HFFc6 (cell line): ENCODE data around the gene DDB1. TPM values are rescaled to one million over a fixed set of nuclear protein-coding genes. Genes with fewer than 3 reads are reported as not detected.

Experiments used
- DNase-seq: peaks from one replicate; pipeline ENCODE4 v3.0.0-alpha.2; 2018
- H3K27ac Mint-ChIP-seq: 2 replicates; pipeline ENCODE4 v1.8.0; 2020; ENCODE audit warnings: mild to moderate bottlenecking, mixed read lengths
- H3K27me3 Mint-ChIP-seq: 2 replicates; pipeline ENCODE4 v1.8.0; 2021; ENCODE audit warnings: mild to moderate bottlenecking, moderate library complexity, mixed read lengths; ENCODE audit not compliant: insufficient read depth
- H3K36me3 Mint-ChIP-seq: 2 replicates; pipeline ENCODE4 v1.8.0; 2021; ENCODE audit warnings: low read depth, mixed read lengths
- H3K4me1 Mint-ChIP-seq: 2 replicates; pipeline ENCODE4 v1.8.0; 2020; ENCODE audit warnings: low read depth, mixed read lengths
- H3K4me3 Mint-ChIP-seq: 2 replicates; pipeline ENCODE4 v1.8.0; 2020; ENCODE audit warnings: mild to moderate bottlenecking, moderate library complexity, mixed read lengths
- H3K9me3 Mint-ChIP-seq: 2 replicates; pipeline ENCODE4 v1.8.0; 2020; ENCODE audit warnings: mild to moderate bottlenecking, mixed read lengths
- total RNA-seq, 6 experiments: library from RNA; stranded (reverse); fragmentation: NEBNext Ultra II Directional; extraction: Animal tissue kit (Norgen Biotek cat#: 25700); gene quantifications; 2 replicates in 1 of 6; 3 replicates in 5 of 6; pipeline ENCODE4 v1.2.3, GENCODE V29; 2021
- TF ChIP-seq, protein P1 (sequence below): fragments of 200-600 bp; sonication (generic); IDR thresholded peaks from 2 replicates; pipeline ENCODE4 v1.5.0; 2021; ENCODE audit warnings: antibody characterized with exemption, mild to moderate bottlenecking

The DDB1 gene
- total RNA-seq, 6 experiments from 2014 or later: 241 to 285 (median 267) TPM

DNA sequence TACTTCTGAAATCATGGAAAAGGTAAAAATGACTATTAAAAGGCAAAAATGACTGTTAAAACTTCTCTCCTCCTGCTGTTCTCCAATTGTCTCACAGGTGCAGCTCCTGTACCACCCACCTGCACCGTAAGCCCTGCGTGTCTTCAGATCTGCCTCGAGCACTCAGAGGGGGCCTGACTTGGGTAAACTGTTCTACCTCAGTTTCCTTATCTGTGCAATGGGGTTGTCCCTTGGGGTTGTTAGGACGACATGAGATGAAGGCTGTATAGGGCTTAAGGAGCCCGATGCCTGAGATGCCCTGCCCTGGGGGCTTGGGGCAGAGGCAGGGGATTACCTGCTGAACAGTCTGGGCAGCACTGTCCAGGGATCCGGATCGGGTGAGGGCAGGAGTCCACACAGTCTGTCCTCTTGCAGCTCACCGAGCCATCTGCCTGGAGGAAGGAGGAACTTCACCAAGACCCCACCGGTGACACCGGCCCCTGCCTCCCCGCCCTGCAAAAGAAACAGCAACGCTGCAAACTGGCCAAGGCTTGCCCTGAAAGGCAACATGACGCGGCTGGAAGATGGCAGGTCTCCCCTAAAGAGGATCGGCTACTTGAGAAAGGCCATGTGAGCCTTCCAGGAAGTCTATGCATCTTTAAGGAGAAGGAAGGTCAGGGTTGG is 64.2 kb downstream of the DDB1 start:
- H3K27me3 Mint-ChIP-seq: no peaks in the 10 kb centered on the region; the same call in 1 of the 2 replicates
- H3K9me3 Mint-ChIP-seq: no peaks in the 10 kb centered on the region
- no peak overlapping the region for H3K27ac Mint-ChIP-seq
- TF ChIP-seq, protein P1, sequence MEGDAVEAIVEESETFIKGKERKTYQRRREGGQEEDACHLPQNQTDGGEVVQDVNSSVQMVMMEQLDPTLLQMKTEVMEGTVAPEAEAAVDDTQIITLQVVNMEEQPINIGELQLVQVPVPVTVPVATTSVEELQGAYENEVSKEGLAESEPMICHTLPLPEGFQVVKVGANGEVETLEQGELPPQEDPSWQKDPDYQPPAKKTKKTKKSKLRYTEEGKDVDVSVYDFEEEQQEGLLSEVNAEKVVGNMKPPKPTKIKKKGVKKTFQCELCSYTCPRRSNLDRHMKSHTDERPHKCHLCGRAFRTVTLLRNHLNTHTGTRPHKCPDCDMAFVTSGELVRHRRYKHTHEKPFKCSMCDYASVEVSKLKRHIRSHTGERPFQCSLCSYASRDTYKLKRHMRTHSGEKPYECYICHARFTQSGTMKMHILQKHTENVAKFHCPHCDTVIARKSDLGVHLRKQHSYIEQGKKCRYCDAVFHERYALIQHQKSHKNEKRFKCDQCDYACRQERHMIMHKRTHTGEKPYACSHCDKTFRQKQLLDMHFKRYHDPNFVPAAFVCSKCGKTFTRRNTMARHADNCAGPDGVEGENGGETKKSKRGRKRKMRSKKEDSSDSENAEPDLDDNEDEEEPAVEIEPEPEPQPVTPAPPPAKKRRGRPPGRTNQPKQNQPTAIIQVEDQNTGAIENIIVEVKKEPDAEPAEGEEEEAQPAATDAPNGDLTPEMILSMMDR: no peak
- DNase-seq: no peak
- no peak overlapping the region for H3K4me3 Mint-ChIP-seq
- H3K36me3 Mint-ChIP-seq: no peaks in the 10 kb centered on the region; the same call in 1 of the 2 replicates
- peaks cover 15% of the 10 kb centered on the region for H3K4me1 Mint-ChIP-seq

DNA sequence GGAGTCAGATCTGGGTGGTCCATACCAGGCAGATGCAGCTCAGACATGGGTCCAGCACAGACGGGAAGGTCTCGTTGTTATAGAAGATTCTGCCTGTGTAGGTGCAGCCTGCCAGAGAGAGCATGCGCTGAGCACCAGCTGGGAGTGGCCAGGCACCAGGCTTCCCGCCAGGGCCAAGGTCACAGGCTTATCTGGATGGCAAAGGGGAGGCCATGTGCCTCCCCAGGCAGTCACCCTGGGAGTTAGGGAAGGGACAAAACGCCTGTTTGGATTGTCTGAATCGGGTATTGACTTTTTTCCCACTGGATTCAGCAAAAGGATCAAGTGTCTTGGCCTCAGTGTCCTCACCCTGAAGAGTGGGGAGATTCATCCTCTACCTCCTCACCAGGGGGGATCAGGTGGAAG is 65.5 kb downstream of the DDB1 start:
- Mint-ChIP-seq H3K36me3 (no peaks in the 10 kb centered on the region; the same call in 1 of the 2 replicates), H3K9me3 (no peaks in the 10 kb centered on the region), H3K4me3 (no peak overlapping the region), H3K4me1 (peaks cover 15% of the 10 kb centered on the region), H3K27me3 (no peaks in the 10 kb centered on the region; the same call in 1 of the 2 replicates), H3K27ac (no peak overlapping the region)
- TF ChIP-seq, protein P1: no peak
- DNase-seq: no peak

DNA sequence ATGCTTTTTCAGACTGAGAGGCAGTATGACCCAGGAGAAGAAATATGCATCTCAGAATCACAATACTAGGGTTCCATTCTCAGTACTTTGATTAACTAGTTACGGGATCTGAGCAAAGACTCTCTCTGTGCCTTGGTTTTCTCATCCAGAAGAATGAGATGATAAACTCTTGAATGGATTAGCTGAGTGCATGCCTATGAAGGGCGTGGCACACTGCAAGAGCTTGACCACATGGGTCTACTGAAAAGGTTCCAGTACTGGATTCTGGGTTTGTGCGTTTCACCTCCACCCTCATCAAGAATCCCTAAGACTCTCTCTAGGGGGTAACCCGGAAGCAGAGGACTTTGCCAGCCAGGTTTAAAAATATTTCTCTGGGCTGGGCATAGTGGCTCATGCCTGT is 66.3 kb downstream of the DDB1 start:
- no peak overlapping the region for H3K27ac Mint-ChIP-seq
- H3K4me3 Mint-ChIP-seq: no peak overlapping the region
- DNase-seq: no peak
- H3K9me3 Mint-ChIP-seq: no peaks in the 10 kb centered on the region
- no peaks in the 10 kb centered on the region; the same call in 1 of the 2 replicates for H3K36me3 Mint-ChIP-seq
- peaks cover 15% of the 10 kb centered on the region for H3K4me1 Mint-ChIP-seq
- no peaks in the 10 kb centered on the region; the same call in 1 of the 2 replicates for H3K27me3 Mint-ChIP-seq
- TF ChIP-seq, protein P1: no peak

DNA sequence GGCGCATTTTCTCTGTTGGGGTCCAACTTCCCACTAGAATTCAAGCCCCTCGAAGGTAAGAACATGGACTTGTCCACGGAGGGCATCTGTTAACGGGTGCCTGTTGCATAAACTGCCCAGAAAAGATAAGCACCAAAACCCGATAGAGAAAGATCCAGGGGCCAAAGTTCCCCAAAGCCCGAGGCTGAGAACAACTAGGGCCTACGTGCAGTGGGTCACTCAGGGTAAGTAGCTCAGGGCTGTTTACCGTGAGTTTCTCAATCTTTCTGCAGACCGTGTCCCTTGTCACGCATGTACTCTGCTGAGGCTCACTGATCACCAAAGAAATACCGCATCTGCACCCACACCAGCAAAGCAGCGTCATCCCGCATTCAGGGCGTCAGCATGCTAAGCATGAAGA is 67.5 kb downstream of the DDB1 start:
- H3K4me3 Mint-ChIP-seq: no peak overlapping the region
- TF ChIP-seq, protein P1: no peak
- no peaks in the 10 kb centered on the region; the same call in 1 of the 2 replicates for H3K36me3 Mint-ChIP-seq
- no peak for DNase-seq
- peaks cover 10% of the 10 kb centered on the region for H3K4me1 Mint-ChIP-seq
- no peak overlapping the region for H3K27ac Mint-ChIP-seq
- no peaks in the 10 kb centered on the region for H3K9me3 Mint-ChIP-seq
- no peaks in the 10 kb centered on the region; the same call in 1 of the 2 replicates for H3K27me3 Mint-ChIP-seq

DNA sequence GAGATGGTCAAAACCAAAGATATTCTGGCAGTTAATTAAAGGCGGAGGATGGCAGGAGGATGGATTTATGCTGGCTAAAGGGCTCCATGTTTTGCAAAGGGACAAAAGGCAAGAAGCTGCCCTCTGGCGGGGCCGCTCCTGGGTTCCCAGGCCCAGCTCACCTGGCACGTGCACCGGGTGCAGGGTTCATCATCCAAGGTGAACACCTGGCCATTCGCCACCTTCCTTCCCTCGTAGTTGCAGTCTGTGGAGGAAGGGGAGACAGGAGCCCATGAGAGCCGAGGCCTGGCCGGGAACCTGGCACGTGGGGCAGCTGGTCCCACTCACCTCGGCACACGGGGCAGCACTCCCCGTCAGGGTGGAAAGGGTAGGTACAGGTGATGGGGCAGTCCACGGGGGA is 68.1 kb downstream of the DDB1 start:
- H3K36me3 Mint-ChIP-seq: no peaks in the 10 kb centered on the region; the same call in 1 of the 2 replicates
- no peak for DNase-seq
- H3K9me3 Mint-ChIP-seq: no peaks in the 10 kb centered on the region
- no peaks in the 10 kb centered on the region; the same call in 1 of the 2 replicates for H3K27me3 Mint-ChIP-seq
- H3K27ac Mint-ChIP-seq: no peak overlapping the region
- TF ChIP-seq, protein P1: no peak
- no peak overlapping the region for H3K4me3 Mint-ChIP-seq
- H3K4me1 Mint-ChIP-seq: peaks cover 6% of the 10 kb centered on the region
